HG02678 (cell line): ENCODE data around the gene MCM10.
"Not testable (repeated sequence)": the region's sequence is repeated elsewhere in the genome, so short reads cannot be mapped to it uniquely, and the experiment has no call there.

Source experiments
- ATAC-seq: cut with Tn5 transposase; IDR thresholded peaks from one replicate; pipeline ENCODE4 v1.9.1; 2021; ENCODE audit warnings: mild to moderate bottlenecking, moderate library complexity; ENCODE audit not compliant: unreplicated experiment

Gene MCM10

GRCh38 chr10:13160934-13161856 is at the start of gene MCM10:
TSS of gene MCM10 (plus strand) at chr10:13161558. CDS start at chr10:13164203, 2,645 bp downstream.
- ATAC-seq = peak; percentile 100

GRCh38 chr10:13113544-13113943 is 47.8 kb upstream of the MCM10 start:
- no peak for ATAC-seq

- ATAC-seq = no peak
Observed at GRCh38 chr10:13115832-13116803, 45.2 kb upstream of the MCM10 start.

GRCh38 chr10:13117841-13118783 is 43.2 kb upstream of the MCM10 start:
- no peak for ATAC-seq

- ATAC-seq = no peak
Observed at GRCh38 chr10:13118784-13119410, 42.5 kb upstream of the MCM10 start.

GRCh38 chr10:13120786-13121499 is 40.4 kb upstream of the MCM10 start:
- ATAC-seq = no peak

- no peak for ATAC-seq
Observed at GRCh38 chr10:13121500-13121854, 39.9 kb upstream of the MCM10 start.

- ATAC-seq = no peak
Observed at GRCh38 chr10:13136651-13137050, 24.7 kb upstream of the MCM10 start.

- no peak for ATAC-seq
Observed at GRCh38 chr10:13139150-13139549, 22.2 kb upstream of the MCM10 start.

GRCh38 chr10:13139676-13140075 is 21.7 kb upstream of the MCM10 start:
- ATAC-seq = no peak

- no peak for ATAC-seq
Observed at GRCh38 chr10:13140627-13141190, 20.6 kb upstream of the MCM10 start.

GRCh38 chr10:13143766-13144165 is 17.6 kb upstream of the MCM10 start:
- ATAC-seq = no peak

GRCh38 chr10:13144814-13145213 is 16.5 kb upstream of the MCM10 start:
- no peak for ATAC-seq

- no peak for ATAC-seq
Observed at GRCh38 chr10:13146379-13146778, 15.0 kb upstream of the MCM10 start.

GRCh38 chr10:13147161-13147560 is 14.2 kb upstream of the MCM10 start:
- ATAC-seq = no peak

- no peak for ATAC-seq
Observed at GRCh38 chr10:13152296-13152695, 9.1 kb upstream of the MCM10 start.

GRCh38 chr10:13155860-13156259 is 5.5 kb upstream of the MCM10 start:
- ATAC-seq = not testable (repeated sequence)

GRCh38 chr10:13158401-13158800 is 3.0 kb upstream of the MCM10 start:
- no peak for ATAC-seq

GRCh38 chr10:13161857-13162271 is 506 bp downstream of the MCM10 start:
- no peak for ATAC-seq
